Gastroesophageal sphincter (tissue), 3 donors: Measurements from ENCODE around the gene LACTBL1.

Source experiments
- CTCF ChIP-seq, 4 experiments: fragments of 200-600 bp in 2 of 4; fragments of 450-650 bp in 2 of 4; sonication (generic) in 1 of 4; IDR thresholded peaks; one replicate each; pipeline ENCODE4 v1.5.1; 2017 to 2019; ENCODE audit warnings: antibody characterized with exemption in 4 of 4, mild to moderate bottlenecking in 2 of 4, moderate library complexity in 2 of 4
- EP300 ChIP-seq: sonication (generic); formaldehyde crosslinking; IDR thresholded peaks from one replicate; pipeline ENCODE4 v1.6.1; 2017; ENCODE audit warnings: antibody characterized with exemption, mild to moderate bottlenecking
- POLR2A ChIP-seq, 2 donors: fragments of 450-650 bp; IDR thresholded peaks; one replicate each; pipeline ENCODE4 v1.6.1; 2017; ENCODE audit warnings: antibody characterized with exemption in 2 of 2, mild to moderate bottlenecking in 2 of 2, moderate library complexity in 1 of 2
- POLR2AphosphoS5 ChIP-seq: sonication (generic); formaldehyde crosslinking; IDR thresholded peaks from one replicate; pipeline ENCODE4 v1.6.1; 2017; ENCODE audit warnings: antibody characterized with exemption

- no peak for TF ChIP-seq CTCF (IDR thresholded peaks at IDR 0.05)
- TF ChIP-seq EP300 = no peak
- no peak for TF ChIP-seq POLR2A (IDR thresholded peaks at IDR 0.05)
- no peak for TF ChIP-seq POLR2AphosphoS5
These were observed 18.9 kb downstream of the LACTBL1 start for GRCh38 chr1:22953740-22954141.
